Motor neuron (in vitro differentiated cells): ENCODE measurements around the gene TMEM176B. TPM values are rescaled to one million over a fixed set of nuclear protein-coding genes. Genes with fewer than 3 reads are reported as not detected.
A peak's percentile ranks its signal among the peaks of the same experiment; 100 is the strongest.
"Not testable (repeated sequence)": the region's sequence is repeated elsewhere in the genome, so short reads cannot be mapped to it uniquely, and the experiment has no call there.

Experiments
- ATAC-seq, 8 experiments: fragments of 200-7000 bp; cut with Tn5 transposase; replicated peaks in 6 of 8; 2 replicates each; pipeline ENCODE4 v1.8.0; 2021; ENCODE audit warnings: mild to moderate bottlenecking in 8 of 8, moderate library complexity in 8 of 8
- H3K27ac ChIP-seq, 2 donors: fragments of 250-450 bp; sonication (Bioruptor Pico); 2 replicates each; pipeline ENCODE4 v1.9.0; 2021; ENCODE audit warnings: antibody characterized with exemption in 2 of 2, mild to moderate bottlenecking in 2 of 2, moderate library complexity in 1 of 2
- H3K4me1 ChIP-seq, 2 donors: fragments of 250-450 bp; sonication (Bioruptor Pico); replicated peaks in 1 of 2; 2 replicates each; pipeline ENCODE4 v1.6.1; 2021; ENCODE audit warnings: antibody characterized with exemption in 2 of 2, mild to moderate bottlenecking in 2 of 2, moderate library complexity in 1 of 2
- H3K4me3 ChIP-seq, 5 donors: fragments of 250-450 bp; sonication (Bioruptor Pico); 2 replicates each; pipeline ENCODE4 v1.9.0; 2021; ENCODE audit warnings: antibody characterized with exemption in 5 of 5, mild to moderate bottlenecking in 5 of 5, moderate library complexity in 4 of 5
- WGBS, 10 experiments: fragments of 450-650 bp; shearing (Covaris generic); methylation state at CpG; one replicate each; pipeline ENCODE4 v1.0.0; 2022; 5-methylcytosine and 5-hydroxymethylcytosine counted together
- in situ Hi-C, 9 experiments: fragments of 400-800 bp; cut with MboI; loops; one replicate each; pipeline ENCODE4 v1.15.0; 2021; ENCODE audit warnings: low sequenced_read_pairs in 9 of 9, low pct_unique_long_range_greater_than_20kb in 2 of 9; ENCODE audit not compliant: unreplicated experiment in 9 of 9
- total RNA-seq, 8 experiments: library from RNA; unstranded; fragments of 300-600 nt; gene quantifications; 2 replicates each; pipeline versions ENCODE4 v1.2.3 to v1.2.4, GENCODE V29; 2022

TMEM176B gene
- total RNA-seq, 8 experiments from 2014 or later: 0.49 to 134 (median 29.1) TPM

DNA sequence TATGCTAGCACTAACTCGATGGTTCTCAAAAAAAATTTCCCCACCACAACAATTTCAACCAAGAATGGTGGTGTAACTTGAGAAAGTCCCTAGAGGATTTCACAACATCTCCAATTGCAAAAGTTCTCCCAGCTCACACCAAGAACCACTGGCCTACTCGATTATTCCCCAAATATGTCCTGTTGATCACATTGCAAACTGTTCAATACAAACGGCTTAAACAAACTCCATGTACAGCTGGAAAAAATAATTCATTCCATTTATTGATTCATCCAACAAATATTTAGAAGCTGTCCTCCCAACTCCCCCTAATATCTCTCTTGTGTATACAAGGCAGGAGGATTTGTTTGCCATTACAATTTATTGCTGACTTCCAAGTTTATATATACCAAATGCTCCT, 19.1 kb downstream of the TMEM176B start:
- H3K4me3 ChIP-seq: no peak overlapping the region
- H3K4me1 ChIP-seq: peaks cover 0 to 10% of the 10 kb centered on the region in 2 donors
- H3K27ac ChIP-seq: no peak overlapping the region
- ATAC-seq: no peak
- in situ Hi-C loops: loop anchor here in 5 of 9 experiments (25.0 kb wide), 1 partner anchor 206 kb away; the partner anchor contains the start of genes KCNH2 (in 5 of the 5) and NOS3 (in 5 of the 5)
- 0 to 72% (median 29%) methylated on average over 1 to 3 of the region's 3 CpGs for WGBS, 10 experiments

DNA sequence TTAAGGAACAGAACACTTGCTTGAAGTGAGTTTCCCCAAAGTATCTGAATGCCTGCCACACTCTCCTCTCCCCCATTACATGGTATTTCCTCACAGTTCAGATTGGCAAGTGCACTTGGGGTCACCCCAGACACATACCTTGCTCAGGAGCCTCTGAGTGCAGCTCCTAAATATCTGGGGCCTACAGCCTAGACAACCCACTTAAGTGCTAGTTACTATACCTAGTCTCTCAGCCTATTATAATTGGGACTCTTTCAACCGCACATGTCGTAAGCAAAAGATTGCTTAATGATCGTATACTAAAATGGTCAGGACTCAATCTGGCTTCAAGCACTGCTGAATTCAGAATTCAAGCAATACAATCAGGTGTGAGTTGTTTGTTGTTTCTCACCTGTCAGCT, 19.9 kb downstream of the TMEM176B start:
- ATAC-seq: no peak
- peaks cover 0 to 6% of the 10 kb centered on the region in 2 donors for H3K4me1 ChIP-seq
- no peak overlapping the region for H3K4me3 ChIP-seq
- no peak overlapping the region for H3K27ac ChIP-seq
- 10 to 92% (median 73%) methylated on average over 2 to 3 of the region's 3 CpGs; no CpG with 5 or more reads in 6 of the 10 experiments for WGBS, 10 experiments
- in situ Hi-C loops: loop anchor here in 5 of 9 experiments (25.0 kb wide), 1 partner anchor 207 kb away; the partner anchor contains the start of genes KCNH2 (in 5 of the 5) and NOS3 (in 5 of the 5)

GRCh38 chr7:150778738-150779301, 21.3 kb downstream of the TMEM176B start:
- in situ Hi-C loops: loop anchor here in 5 of 9 experiments (25.0 kb wide), 1 partner anchor 208 kb away; the partner anchor contains the start of genes KCNH2 (in 5 of the 5) and NOS3 (in 5 of the 5)
- Histone ChIP-seq H3K27ac (no peak overlapping the region), H3K4me3 (no peak overlapping the region), H3K4me1 (no peaks in the 10 kb centered on the region)
- ATAC-seq: peak; percentile 81 to 99 (median 92)
- 2 to 36% (median 16%) methylated on average over 2 to 12 of the region's 12 CpGs for WGBS, 10 experiments

GRCh38 chr7:150778014-150778737, 22.0 kb downstream of the TMEM176B start:
- peak in 3 of 8 experiments; percentile 71 to 81 (median 76) for ATAC-seq
- in situ Hi-C loops: loop anchor here in 5 of 9 experiments (25.0 kb wide), 1 partner anchor 209 kb away; the partner anchor contains the start of genes KCNH2 (in 5 of the 5) and NOS3 (in 5 of the 5)
- Histone ChIP-seq H3K4me1 (no peaks in the 10 kb centered on the region), H3K4me3 (no peak overlapping the region), H3K27ac (no peak overlapping the region)
- WGBS, 10 experiments: 20 to 77% (median 47%) methylated on average over 1 to 8 of the region's 8 CpGs

DNA sequence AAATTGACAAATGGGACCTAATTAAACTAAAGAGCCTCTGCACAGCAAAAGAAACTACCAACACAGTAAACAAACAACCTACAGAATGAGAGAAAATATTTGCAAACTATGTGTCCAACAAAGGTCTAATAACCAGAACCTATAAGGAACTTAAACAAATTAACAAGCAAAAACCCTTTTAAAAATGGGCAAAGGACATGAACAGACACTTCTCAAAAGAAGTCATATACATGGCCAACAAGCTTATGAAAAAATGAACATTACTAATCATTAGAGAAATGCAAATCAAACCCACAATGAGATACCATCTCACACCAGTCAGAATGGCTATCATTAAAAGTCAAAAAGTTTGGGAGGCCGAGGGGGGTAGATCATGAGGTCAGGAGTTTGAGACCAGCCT, 26.0 kb downstream of the TMEM176B start:
- H3K4me3 ChIP-seq, ATAC-seq, H3K4me1 ChIP-seq, H3K27ac ChIP-seq: not testable (repeated sequence)
- in situ Hi-C loops: loop anchor here in 1 of 9 experiments (25.0 kb wide), 1 partner anchor 337 kb away; no protein-coding TSS in a partner anchor
- 20 to 63% (median 50%) methylated on average over 1 of the region's 1 CpG; no CpG with 5 or more reads in 5 of the 10 experiments for WGBS, 10 experiments

GRCh38 chr7:150769768-150770167, 30.4 kb downstream of the TMEM176B start:
- in situ Hi-C loops: loop anchor here in 1 of 9 experiments (25.0 kb wide), 1 partner anchor 332 kb away; no protein-coding TSS in a partner anchor
- H3K4me1 ChIP-seq: no peaks in the 10 kb centered on the region
- H3K27ac ChIP-seq: no peak overlapping the region
- ATAC-seq: no peak
- WGBS, 10 experiments: 20 to 100% (median 67%) methylated on average over 3 to 4 of the region's 4 CpGs; no CpG with 5 or more reads in 1 of the 10 experiments
- no peak overlapping the region for H3K4me3 ChIP-seq

- Histone ChIP-seq H3K4me3 (no peak overlapping the region), H3K27ac (no peak overlapping the region), H3K4me1 (no peaks in the 10 kb centered on the region)
- ATAC-seq: no peak
- in situ Hi-C loops: loop anchor here in 1 of 9 experiments (25.0 kb wide), 1 partner anchor 329 kb away; no protein-coding TSS in a partner anchor
Measured at GRCh38 chr7:150766334-150766709, 33.8 kb downstream of the TMEM176B start.

DNA sequence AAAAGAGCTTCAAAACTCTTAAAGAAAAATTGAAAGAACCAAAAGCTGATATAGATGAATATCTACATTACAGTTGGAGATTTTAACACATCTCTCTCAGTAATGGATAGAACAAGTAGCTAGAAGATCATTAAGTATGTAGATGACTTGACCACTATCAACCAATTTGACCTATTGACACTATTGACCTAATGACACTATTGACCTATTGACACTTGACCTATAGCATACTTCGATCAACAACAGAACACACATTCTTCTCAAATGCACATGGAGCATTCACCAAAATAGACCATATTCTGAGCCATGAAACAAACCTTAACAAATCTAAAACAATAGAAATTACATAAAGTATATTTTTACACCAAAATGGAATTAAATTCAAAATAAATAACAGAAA, 40.7 kb downstream of the TMEM176B start:
- H3K4me3 ChIP-seq: no peak overlapping the region
- 0 to 100% (median 38%) methylated on average over 1 of the region's 1 CpG; no CpG with 5 or more reads in 1 of the 10 experiments for WGBS, 10 experiments

DNA sequence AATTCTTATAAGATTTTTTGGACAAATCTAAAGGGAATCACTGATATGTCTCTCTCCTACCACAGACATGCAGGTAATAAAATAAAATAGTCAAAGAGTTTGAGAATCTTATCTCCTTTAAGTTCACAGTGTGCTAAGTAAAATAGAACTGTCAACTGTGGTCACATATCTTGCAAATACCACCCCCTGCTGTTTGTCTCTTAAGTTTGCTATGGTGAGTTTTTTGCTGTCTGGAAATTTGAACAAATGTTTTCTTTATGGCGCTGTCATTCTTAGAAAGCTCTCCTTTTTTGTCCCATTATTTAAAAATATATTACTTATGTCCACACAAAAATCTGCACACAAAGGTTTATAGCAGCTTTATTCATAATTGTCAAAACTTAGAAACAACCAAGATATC, 43.3 kb downstream of the TMEM176B start:
- in situ Hi-C loops: loop anchor here in 1 of 9 experiments (25.0 kb wide), 1 partner anchor 320 kb away; no protein-coding TSS in a partner anchor
- Histone ChIP-seq H3K4me3 (no peak overlapping the region), H3K4me1 (no peaks in the 10 kb centered on the region), H3K27ac (no peak overlapping the region)
- WGBS, 10 experiments: 67 to 100% (median 80%) methylated on average over 1 of the region's 1 CpG; no CpG with 5 or more reads in 3 of the 10 experiments
- peak in 1 of 8 experiments; percentile 17 for ATAC-seq

More for the DNA sequence above, 40.7 kb downstream of the TMEM176B start:
- H3K27ac ChIP-seq: no peak overlapping the region
- H3K4me1 ChIP-seq: no peaks in the 10 kb centered on the region
- no peak for ATAC-seq
- in situ Hi-C loops: loop anchor here in 1 of 9 experiments (25.0 kb wide), 1 partner anchor 322 kb away; no protein-coding TSS in a partner anchor

- H3K27ac ChIP-seq: no peak overlapping the region
- whole genome bisulfite sequencing, 10 experiments: 0 to 71% (median 51%) methylated on average over 1 to 2 of the region's 3 CpGs; no CpG with 5 or more reads in 6 of the 10 experiments
- no peak for ATAC-seq
- in situ Hi-C loops: loop anchor here in 1 of 9 experiments (25.0 kb wide), 1 partner anchor 319 kb away; no protein-coding TSS in a partner anchor
- H3K4me1 ChIP-seq: no peaks in the 10 kb centered on the region
- H3K4me3 ChIP-seq: no peak overlapping the region
Measured at GRCh38 chr7:150756166-150756565, 44.0 kb downstream of the TMEM176B start.

DNA sequence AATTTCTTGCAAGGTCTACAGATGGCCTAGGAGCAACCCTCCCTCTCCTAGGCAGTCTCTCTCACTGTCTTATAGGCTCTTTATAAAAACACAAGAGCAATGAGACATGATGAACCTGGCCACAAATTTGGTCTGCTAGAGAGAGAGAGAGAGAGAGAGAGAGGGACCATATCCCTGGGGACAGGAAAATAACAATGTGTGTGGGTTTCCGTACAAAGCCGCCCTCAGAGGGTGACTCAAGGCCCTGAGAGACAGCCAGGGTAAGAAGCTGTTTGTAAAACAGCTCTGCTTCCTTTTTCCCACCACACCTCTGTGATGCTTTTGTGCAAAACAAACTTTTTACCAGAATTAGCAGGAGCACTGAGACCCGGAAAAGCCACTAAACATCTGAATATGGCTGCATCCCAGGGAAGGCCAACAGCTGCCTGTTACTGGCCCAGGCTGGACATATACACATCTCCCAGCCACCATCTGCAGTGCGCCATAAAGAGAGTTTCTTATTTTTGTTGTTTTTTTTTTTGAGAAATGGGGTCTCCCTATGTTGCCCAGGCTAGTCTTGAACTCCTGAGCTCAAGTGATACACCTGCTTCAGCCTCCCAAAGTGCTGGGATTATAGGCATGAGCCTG, 44.6 kb downstream of the TMEM176B start:
- ATAC-seq: peak in 2 of 8 experiments; percentile 69 to 86
- Histone ChIP-seq H3K27ac (no peak overlapping the region), H3K4me3 (no peak overlapping the region), H3K4me1 (no peaks in the 10 kb centered on the region)
- WGBS, 10 experiments: 0 to 92% (median 80%) methylated on average over 1 to 4 of the region's 4 CpGs; no CpG with 5 or more reads in 5 of the 10 experiments
- in situ Hi-C loops: loop anchor here in 1 of 9 experiments (25.0 kb wide), 1 partner anchor 318 kb away; no protein-coding TSS in a partner anchor

GRCh38 chr7:150754951-150755350, 45.2 kb downstream of the TMEM176B start:
- H3K4me1 ChIP-seq: no peaks in the 10 kb centered on the region
- peak in 2 of 8 experiments; percentile 27 to 57 for ATAC-seq
- no peak overlapping the region for H3K4me3 ChIP-seq
- no peak overlapping the region for H3K27ac ChIP-seq
- in situ Hi-C loops: loop anchor here in 1 of 9 experiments (25.0 kb wide), 1 partner anchor 318 kb away; no protein-coding TSS in a partner anchor
